GM23338 (cell line): Measurements from ENCODE around the gene SLC38A8.

Experiments used
- CREB1 ChIP-seq: fragments of 250-450 bp; sonication (Bioruptor Pico); IDR thresholded peaks from 2 replicates; pipeline ENCODE4 v1.5.0; 2020; ENCODE audit warnings: low read depth, mild to moderate bottlenecking, moderate library complexity
- CTCF ChIP-seq, 2 experiments: fragments of 200-600 bp in 1 of 2; sonication (generic) in 1 of 2; conservative IDR thresholded peaks; 2 replicates each; pipeline versions ENCODE4 v1.5.1 to v1.6.1; 2016 to 2017; ENCODE audit warnings: antibody characterized with exemption in 2 of 2, low read depth in 2 of 2, mild to moderate bottlenecking in 2 of 2, moderate library complexity in 1 of 2
- EZH2 ChIP-seq: fragments of 200-600 bp; sonication (generic); IDR thresholded peaks from one replicate; pipeline ENCODE4 v1.8.0; 2017; ENCODE audit warnings: antibody characterized with exemption, mild to moderate bottlenecking, low read depth; ENCODE audit not compliant: unreplicated experiment
- POLR2AphosphoS5 ChIP-seq: IDR thresholded peaks from 2 replicates; pipeline ENCODE4 v1.6.1; 2016; ENCODE audit warnings: antibody characterized with exemption, low read depth

- TF ChIP-seq CTCF (conservative IDR thresholded peaks at IDR 0.05; ENCODE audit: low read depth in 2 of 2) (no peak), POLR2AphosphoS5 (no peak), EZH2 (no peak), CREB1 (CRISPR knock-in tag) (no peak)
Measured at GRCh38 chr16:84080378-84080777, 37.8 kb upstream of the SLC38A8 start.
